Progenitor cell of endocrine pancreas (in vitro differentiated cells): ENCODE data around the gene EIF2B5. TPM values are rescaled to one million over a fixed set of nuclear protein-coding genes. Genes with fewer than 3 reads are reported as not detected.
A peak's percentile ranks its signal among the peaks of the same experiment; 100 is the strongest.

Experiments used
- DNase-seq: peaks from one replicate; pipeline ENCODE4 v3.0.0; 2021; ENCODE audit warnings: low spot score; ENCODE audit not compliant: unreplicated experiment
- H3K27ac Mint-ChIP-seq: 2 replicates; pipeline ENCODE4 v1.8.0; 2021; ENCODE audit warnings: mild to moderate bottlenecking, moderate library complexity, mixed read lengths
- H3K27me3 Mint-ChIP-seq: 2 replicates; pipeline ENCODE4 v1.8.0; 2021; ENCODE audit warnings: mixed read lengths
- H3K36me3 Mint-ChIP-seq: 2 replicates; pipeline ENCODE4 v1.8.0; 2022; ENCODE audit warnings: mixed read lengths; ENCODE audit not compliant: insufficient read depth
- H3K4me1 Mint-ChIP-seq: 2 replicates; pipeline ENCODE4 v1.8.0; 2021; ENCODE audit warnings: low read depth, mixed read lengths
- H3K4me3 Mint-ChIP-seq: 2 replicates; pipeline ENCODE4 v1.8.0; 2021; ENCODE audit warnings: low read depth, mild to moderate bottlenecking, moderate library complexity, mixed read lengths
- H3K9me3 Mint-ChIP-seq: 2 replicates; pipeline ENCODE4 v1.8.0; 2021; ENCODE audit warnings: low read depth, mixed read lengths
- total RNA-seq: library from RNA; stranded (reverse); gene quantifications from 2 replicates; pipeline ENCODE4 v1.2.1, GENCODE V29; 2021
- TF ChIP-seq, protein P1 (sequence below): fragments of 200-600 bp; sonication (generic); IDR thresholded peaks from one replicate; pipeline ENCODE4 v1.5.0; 2021; ENCODE audit warnings: antibody characterized with exemption, mild to moderate bottlenecking; ENCODE audit not compliant: unreplicated experiment

Gene EIF2B5
- total RNA-seq, 1 donor from 2014 or later: 45.4 TPM

DNA sequence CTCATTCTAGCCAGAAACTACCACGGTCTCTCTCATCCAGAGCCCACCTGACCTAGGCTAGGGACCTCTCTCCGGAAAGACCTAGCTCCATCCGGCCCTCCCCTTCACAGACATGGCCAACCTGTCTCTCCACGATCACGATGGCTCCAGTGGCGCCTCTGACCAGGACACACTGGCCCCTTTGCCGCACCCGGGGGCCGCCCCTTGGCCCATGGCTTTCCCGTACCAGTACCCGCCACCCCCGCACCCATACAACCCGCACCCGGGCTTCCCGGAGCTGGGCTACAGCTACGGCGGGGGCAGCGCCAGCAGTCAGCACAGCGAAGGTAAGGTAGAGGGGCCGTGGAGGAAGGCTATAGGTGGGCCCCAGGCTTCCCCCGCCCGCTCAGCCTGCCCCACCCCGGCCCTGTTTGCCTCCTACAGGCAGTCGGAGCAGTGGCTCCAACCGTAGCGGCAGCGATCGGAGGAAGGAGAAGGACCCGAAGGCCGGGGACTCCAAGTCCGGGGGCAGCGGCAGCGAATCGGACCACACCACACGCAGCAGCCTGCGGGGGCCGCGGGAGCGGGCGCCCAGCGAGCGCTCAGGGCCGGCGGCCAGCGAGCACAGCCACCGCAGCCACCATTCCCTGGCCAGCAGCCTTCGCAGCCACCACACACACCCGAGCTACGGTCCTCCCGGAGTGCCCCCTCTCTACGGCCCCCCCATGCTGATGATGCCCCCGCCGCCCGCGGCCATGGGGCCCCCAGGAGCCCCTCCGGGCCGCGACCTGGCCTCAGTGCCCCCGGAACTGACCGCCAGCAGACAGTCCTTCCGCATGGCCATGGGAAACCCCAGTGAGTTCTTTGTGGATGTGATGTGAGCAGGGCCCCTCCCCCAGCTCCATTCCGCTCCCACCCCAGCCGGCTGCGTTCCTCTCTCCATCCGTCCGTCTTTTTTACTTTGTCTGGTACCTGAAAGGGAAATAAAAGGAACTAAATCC lies 35.0 kb downstream of the EIF2B5 start:
- DNase-seq: no peak
- no peak overlapping the region for H3K4me3 Mint-ChIP-seq
- peaks cover under 1% of the 10 kb centered on the region for H3K4me1 Mint-ChIP-seq
- peaks cover 9% of the 10 kb centered on the region for H3K36me3 Mint-ChIP-seq
- H3K27ac Mint-ChIP-seq: no peak overlapping the region
- no peaks in the 10 kb centered on the region for H3K9me3 Mint-ChIP-seq
- TF ChIP-seq, protein P1, sequence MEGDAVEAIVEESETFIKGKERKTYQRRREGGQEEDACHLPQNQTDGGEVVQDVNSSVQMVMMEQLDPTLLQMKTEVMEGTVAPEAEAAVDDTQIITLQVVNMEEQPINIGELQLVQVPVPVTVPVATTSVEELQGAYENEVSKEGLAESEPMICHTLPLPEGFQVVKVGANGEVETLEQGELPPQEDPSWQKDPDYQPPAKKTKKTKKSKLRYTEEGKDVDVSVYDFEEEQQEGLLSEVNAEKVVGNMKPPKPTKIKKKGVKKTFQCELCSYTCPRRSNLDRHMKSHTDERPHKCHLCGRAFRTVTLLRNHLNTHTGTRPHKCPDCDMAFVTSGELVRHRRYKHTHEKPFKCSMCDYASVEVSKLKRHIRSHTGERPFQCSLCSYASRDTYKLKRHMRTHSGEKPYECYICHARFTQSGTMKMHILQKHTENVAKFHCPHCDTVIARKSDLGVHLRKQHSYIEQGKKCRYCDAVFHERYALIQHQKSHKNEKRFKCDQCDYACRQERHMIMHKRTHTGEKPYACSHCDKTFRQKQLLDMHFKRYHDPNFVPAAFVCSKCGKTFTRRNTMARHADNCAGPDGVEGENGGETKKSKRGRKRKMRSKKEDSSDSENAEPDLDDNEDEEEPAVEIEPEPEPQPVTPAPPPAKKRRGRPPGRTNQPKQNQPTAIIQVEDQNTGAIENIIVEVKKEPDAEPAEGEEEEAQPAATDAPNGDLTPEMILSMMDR: no peak
- H3K27me3 Mint-ChIP-seq: no peaks in the 10 kb centered on the region

DNA sequence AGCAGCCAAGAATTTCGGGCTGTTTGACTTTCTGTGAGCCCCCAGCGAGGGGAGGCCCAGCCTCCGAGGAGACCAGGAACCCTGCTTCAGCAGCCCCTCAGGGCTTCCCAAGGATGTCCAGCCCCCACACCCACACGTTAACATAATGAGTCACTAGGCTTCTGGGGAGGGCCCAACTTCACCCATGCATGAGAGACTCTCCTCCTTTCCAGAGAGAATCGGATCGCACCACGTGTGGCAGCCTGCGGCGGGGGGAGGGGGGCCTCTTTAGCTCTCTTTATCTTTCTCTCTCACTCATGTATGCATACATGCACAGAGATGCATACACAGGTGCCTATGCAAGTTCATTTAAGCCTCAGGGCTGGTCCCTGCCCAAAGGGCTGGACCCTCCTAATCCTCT lies 36.4 kb downstream of the EIF2B5 start:
- peaks cover 14% of the 10 kb centered on the region for H3K4me1 Mint-ChIP-seq

DNA sequence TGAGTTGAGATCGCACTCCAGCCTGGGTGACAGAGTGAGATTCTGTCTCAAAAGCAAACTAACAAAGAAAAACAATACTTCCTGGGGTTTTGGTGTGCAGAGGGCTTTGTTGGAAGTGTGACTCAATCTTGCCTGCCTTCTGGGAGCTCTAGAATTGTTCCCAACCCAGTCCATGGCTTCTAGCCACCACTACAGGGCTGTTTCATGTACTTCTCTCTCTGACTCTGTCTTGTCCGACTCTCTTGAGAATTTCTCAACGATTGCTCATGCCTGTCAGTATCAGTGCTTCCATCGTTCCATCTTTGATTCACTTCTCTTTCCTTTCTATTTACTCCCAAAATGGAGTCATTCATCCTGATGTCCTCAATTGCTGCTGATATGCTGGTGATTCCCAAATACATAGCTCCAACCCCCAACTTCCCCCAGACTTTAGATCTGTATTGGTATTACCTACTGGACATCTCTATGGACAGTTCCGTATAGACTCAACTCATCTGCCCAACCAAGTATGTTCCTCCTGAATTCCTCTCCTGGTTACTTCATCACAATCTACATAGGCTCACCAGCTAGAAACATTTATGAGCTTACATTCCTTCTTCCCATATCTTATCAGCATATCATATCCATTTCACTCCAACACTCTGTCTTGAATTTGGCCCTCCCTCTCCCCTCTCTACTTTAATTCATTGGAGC lies 37.7 kb downstream of the EIF2B5 start:
- Mint-ChIP-seq H3K4me1 (peaks cover 16% of the 10 kb centered on the region), H3K27ac (no peak overlapping the region), H3K27me3 (no peaks in the 10 kb centered on the region), H3K4me3 (no peak overlapping the region), H3K36me3 (peaks cover 9% of the 10 kb centered on the region), H3K9me3 (no peaks in the 10 kb centered on the region)
- TF ChIP-seq, protein P1: no peak
- no peak for DNase-seq

More for the DNA sequence above, 36.4 kb downstream of the EIF2B5 start:
- no peak overlapping the region for H3K4me3 Mint-ChIP-seq
- no peaks in the 10 kb centered on the region for H3K9me3 Mint-ChIP-seq
- TF ChIP-seq, protein P1: no peak
- H3K36me3 Mint-ChIP-seq: peaks cover 9% of the 10 kb centered on the region
- no peak overlapping the region for H3K27ac Mint-ChIP-seq
- no peaks in the 10 kb centered on the region for H3K27me3 Mint-ChIP-seq
- no peak for DNase-seq

- no peak overlapping the region for H3K4me3 Mint-ChIP-seq
- no peak overlapping the region for H3K27ac Mint-ChIP-seq
- peaks cover 16% of the 10 kb centered on the region for H3K4me1 Mint-ChIP-seq
Observed at GRCh38 chr3:184173374-184173722, 38.2 kb downstream of the EIF2B5 start.

DNA sequence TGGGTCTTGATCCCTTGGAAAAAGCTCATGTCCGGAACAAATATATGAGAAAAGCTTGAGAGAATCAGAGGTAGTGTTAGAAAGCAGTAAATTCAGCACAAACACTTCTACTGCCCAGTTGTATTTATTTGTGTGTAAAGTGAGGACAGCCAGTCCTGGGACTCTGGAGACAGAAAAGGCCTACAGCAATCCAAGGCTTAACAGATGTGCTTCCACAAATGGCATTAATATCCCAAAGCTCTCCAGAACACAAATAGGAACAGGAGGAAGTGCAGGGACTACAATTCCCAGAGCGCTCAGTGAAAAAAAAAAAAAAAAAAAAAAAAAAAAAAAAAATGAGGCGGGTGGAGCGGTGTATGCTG lies 39.1 kb downstream of the EIF2B5 start:
- H3K27ac Mint-ChIP-seq: peak overlapping the region; percentile 76
- TF ChIP-seq, protein P1: no peak
- H3K9me3 Mint-ChIP-seq: no peaks in the 10 kb centered on the region
- H3K27me3 Mint-ChIP-seq: no peaks in the 10 kb centered on the region
- peaks cover 16% of the 10 kb centered on the region for H3K4me1 Mint-ChIP-seq
- H3K4me3 Mint-ChIP-seq: peak overlapping the region; percentile 87
- H3K36me3 Mint-ChIP-seq: peaks cover 10% of the 10 kb centered on the region
- DNase-seq: no peak

More at GRCh38 chr3:184173374-184173722, 38.2 kb downstream of the EIF2B5 start:
- Mint-ChIP-seq H3K27me3 (no peaks in the 10 kb centered on the region), H3K36me3 (peaks cover 9% of the 10 kb centered on the region), H3K9me3 (no peaks in the 10 kb centered on the region)
- no peak for DNase-seq
- TF ChIP-seq, protein P1: no peak
